ENCODE data around the gene DLGAP4.
"Not testable (repeated sequence)": the region's sequence is repeated elsewhere in the genome, so short reads cannot be mapped to it uniquely, and the experiment has no call there.

DLGAP4 gene

DNA sequence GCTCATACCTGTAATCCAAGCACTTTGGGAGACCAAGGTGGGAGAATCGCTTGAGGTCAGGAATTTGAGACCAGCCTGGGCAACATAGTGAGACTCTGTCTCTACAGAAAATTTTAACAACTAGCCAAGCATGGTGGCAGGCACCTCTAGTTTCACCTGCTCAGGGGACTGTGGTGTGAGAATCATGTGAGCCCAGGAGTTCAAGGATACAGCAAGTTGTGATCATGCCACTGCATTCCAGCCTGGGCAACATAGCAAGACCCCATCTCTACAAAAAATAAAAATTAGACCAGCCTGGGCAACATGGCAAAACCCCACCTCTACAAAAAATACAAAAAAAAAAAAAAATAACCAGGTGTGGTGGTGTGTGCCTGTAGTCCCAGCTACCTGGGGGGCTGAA is 73.8 kb downstream of the DLGAP4 start:
- DNase-seq (ENCODE audit: low spot score): not testable (repeated sequence)

- DNase-seq (ENCODE audit: low spot score): peak; percentile 19
Measured at GRCh38 chr20:36384022-36384619, 78.0 kb downstream of the DLGAP4 start.

- no peak for DNase-seq (ENCODE audit: low spot score)
Measured at GRCh38 chr20:36385503-36385902, 79.4 kb downstream of the DLGAP4 start.

DNA sequence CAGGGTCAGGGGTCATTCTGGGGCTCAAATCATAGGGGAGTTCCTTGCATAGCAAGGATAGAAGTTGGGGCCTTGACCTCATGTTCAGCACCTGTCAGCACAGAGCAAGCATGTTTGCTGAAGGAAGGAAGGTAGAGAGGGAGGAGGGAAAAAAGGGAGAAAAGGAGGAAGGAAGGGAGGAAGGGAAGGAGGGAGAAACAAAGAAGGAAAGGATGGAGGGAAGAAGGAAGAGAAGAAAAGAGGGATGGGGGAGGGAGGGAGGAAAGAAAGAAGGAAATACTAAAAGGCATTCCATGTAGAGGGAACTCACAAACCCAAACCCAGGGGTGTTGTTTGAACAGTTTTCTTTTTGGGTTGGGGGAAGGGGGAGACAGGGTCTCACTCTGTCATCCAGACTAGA is 80.1 kb downstream of the DLGAP4 start:
- no peak for DNase-seq (ENCODE audit: low spot score)

DNA sequence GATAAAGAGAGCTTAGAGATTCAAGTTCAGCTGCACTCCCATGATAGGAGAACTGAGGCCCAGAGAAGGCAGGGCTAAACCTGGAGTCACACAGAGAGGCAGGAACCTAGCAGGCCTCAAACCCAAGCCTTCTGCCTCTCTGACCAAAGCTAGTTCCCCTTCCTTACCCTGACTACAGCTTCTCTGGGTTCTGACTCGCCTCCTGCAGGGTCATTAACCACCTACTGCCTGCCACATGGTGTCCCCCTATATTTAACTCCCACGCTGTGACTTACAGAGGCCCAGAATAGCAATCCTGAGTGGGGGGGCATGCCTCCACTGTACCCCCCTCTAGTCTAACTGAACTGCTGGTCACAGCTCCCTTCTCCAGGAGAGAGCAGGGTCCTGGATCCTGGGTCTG is 84.1 kb downstream of the DLGAP4 start:
- no peak for DNase-seq (ENCODE audit: low spot score)

DNA sequence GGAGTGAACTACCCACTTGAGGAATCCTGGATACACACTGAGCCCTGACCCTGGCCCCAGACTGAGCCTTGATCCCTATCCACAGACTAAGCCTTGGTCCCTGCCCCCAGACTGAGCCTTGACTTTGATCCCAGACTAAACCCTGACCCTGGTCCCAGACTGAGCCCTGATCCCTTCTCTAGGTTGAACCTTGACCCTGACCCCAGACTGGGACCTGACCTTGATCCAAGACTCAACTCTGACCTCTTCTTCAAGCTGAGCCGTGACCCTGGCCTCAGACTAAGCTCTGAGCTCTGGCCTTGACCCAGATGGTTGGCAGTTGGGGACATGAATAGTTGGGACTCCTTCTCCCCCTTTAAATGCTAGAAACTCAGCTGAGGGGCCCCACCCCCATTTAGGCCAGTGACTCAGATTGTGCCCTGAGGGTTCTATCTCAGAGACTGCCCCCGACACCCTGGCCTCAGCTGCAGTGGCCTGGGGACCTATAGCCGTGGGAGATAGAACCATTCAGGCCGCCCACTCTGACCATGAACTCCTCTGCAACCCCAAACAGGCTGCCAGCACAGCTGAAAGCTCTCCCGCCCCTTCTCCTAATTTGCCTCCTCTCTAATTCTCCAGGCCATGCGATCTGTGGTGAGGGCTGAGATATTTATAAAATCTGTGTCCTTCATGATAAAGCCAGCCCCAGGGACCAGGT is 84.7 kb downstream of the DLGAP4 start:
- DNase-seq (ENCODE audit: low spot score): no peak

GRCh38 chr20:36391456-36391855 is 85.3 kb downstream of the DLGAP4 start:
- no peak for DNase-seq (ENCODE audit: low spot score)

GRCh38 chr20:36391955-36392354 is 85.8 kb downstream of the DLGAP4 start:
- DNase-seq (ENCODE audit: low spot score): no peak

GRCh38 chr20:36392989-36393388 is 86.8 kb downstream of the DLGAP4 start:
- no peak for DNase-seq (ENCODE audit: low spot score)

- DNase-seq (ENCODE audit: low spot score): no peak
Measured at GRCh38 chr20:36394340-36394965, 88.3 kb downstream of the DLGAP4 start.

- DNase-seq (ENCODE audit: low spot score): no peak
Measured at GRCh38 chr20:36396340-36396739, 90.2 kb downstream of the DLGAP4 start.

GRCh38 chr20:36396847-36397630 is 90.9 kb downstream of the DLGAP4 start:
- DNase-seq (ENCODE audit: low spot score): no peak

- no peak for DNase-seq (ENCODE audit: low spot score)
Measured at GRCh38 chr20:36398515-36398914, 92.4 kb downstream of the DLGAP4 start.

- peak; percentile 38 for DNase-seq (ENCODE audit: low spot score)
Measured at GRCh38 chr20:36399147-36399968, 93.2 kb downstream of the DLGAP4 start.

DNA sequence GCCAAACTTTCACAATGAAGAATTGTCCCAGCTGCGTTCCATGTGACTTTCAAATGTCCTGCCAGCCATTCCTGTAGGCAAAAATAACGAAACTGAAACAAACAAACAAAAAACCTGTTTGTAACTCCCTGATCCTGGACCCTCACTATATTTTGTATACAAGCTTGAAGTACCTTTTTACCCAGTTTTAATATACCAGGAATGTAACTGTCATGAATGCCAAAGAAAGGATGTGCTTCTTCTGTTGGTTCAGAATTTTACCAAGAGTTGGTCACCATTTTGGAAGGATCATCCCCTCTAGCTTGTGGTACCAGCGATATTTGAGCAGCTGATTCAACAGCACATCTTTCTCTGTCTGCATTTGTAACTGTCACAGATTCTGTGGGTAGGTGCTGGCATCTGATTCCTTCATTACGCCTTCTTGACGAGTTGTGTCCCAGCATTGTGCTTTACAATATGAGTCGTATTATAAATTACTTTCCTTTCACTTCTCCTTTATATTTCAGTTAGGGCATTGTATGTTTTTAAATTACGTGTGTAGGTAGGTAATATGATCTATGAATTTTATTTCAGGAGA is 93.9 kb downstream of the DLGAP4 start:
- no peak for DNase-seq (ENCODE audit: low spot score)

DNA sequence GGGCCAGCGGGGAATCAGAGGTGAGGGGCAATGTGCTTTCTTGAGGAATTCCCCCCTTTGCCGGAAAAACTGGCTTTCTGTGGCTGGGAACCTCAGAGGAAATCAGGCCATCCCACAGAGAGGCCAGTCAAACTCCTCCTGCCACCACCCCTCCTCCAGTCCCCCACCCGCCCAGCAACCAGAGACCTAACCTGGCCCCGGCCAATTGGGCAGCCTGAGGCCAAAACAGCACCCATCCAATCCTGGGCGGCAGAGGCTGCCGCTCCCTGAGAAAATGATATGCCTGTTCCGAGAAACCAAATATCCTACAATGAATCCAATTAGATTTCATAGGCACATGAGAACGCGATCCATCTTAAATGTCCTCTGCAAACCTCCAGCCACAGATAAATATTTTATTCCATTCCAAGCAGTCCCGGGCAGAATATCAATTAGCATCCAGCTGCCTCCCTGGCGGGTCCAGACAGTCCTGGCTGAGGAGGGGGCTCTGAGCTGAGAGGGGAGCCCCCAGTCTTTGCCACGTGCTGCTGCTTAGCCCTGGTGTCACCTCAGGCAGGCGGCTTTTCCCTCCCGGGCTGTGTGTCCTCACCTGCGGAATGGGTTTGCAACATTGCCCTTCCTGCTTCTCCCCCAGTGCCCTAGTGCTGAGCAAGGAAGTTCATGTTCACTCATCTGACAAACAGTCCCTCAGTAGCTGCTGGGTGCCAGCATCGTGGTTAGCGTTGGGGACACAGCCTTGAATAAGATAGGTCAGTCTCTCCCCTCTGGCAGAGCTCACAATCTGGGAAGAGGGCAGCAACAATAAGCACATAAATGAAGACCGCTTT is 95.0 kb downstream of the DLGAP4 start:
- no peak for DNase-seq (ENCODE audit: low spot score)

- DNase-seq (ENCODE audit: low spot score): no peak
Measured at GRCh38 chr20:36402708-36403107, 96.6 kb downstream of the DLGAP4 start.

GRCh38 chr20:36404435-36404978 is 98.4 kb downstream of the DLGAP4 start:
- no peak for DNase-seq (ENCODE audit: low spot score)

- no peak for DNase-seq (ENCODE audit: low spot score)
Measured at GRCh38 chr20:36405255-36405654, 99.1 kb downstream of the DLGAP4 start.

GRCh38 chr20:36407199-36407733 is 101.1 kb downstream of the DLGAP4 start:
- DNase-seq (ENCODE audit: low spot score): no peak

Data from activated CD4-positive, alpha-beta T cell treated with anti-CD3 and anti-CD28 coated beads, Interleukin-2, Interleukin-4, amounts not matched to agents 100 ng/mL and 50 ng/mL, durations not matched to agents 16 hours and 8 hours (primary cell).